ENCODE results near the gene DDX3X. TPM values are rescaled to one million over a fixed set of nuclear protein-coding genes. Genes with fewer than 3 reads are reported as not detected.

DDX3X gene
- total and polyA plus RNA-seq, 9 of the 15 experiments (the other 6 are each of a cell fraction or from before 2014, with no cell fraction given) = 51.3 to 232 (median 138) TPM

DNA sequence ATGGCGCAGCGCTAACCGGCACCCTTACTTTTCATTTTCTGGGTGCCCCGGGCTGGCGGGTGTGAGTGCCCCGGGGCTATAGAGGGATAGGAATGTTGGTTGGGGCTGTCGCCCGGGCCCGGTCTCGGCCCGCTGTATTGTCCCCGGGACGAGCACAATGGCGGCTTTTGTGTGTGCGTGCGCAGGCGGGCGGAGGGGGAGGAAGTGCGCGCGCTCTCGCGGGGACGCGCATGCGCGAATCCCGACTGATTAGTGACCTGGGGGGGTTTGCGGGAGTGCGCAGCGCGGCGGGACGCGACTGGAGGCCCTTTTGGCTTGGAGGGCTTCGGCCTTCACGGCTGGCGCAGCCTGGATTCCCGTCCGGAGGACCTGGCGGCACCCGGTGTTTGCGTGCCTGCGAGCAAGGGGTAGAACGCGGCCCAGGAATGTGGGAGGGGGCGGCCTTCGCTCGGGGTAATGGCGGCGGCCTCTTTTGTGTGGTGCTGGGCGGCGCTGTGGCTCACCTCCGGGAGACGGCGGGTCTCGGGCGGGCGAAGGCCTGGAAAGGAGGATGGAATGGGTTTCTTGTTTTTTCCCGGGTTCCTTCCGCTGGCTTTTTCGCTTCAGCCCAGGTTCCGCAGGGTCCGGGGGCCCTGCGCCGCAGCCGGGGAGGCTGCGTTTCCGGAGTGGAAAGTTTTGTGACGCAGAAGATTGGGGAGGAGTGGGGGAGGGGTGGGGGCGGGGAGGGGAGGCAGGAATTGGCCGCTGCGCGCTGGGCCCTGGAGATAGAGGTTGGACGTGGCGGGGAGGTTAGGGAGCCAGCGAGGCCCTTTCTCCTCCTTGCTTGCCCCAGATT is 618 bp downstream of the DDX3X start (continued):
- TF ChIP-seq POLR3G (IDR thresholded peaks at IDR 0.05; ENCODE audit: extremely low read depth, insufficient read length, insufficient replicate concordance) (no peak), ZNF764 (CRISPR knock-in tag; IDR thresholded peaks at IDR 0.05; ENCODE audit: low read depth) (no peak), POLR2AphosphoS5 (IDR thresholded peaks at IDR 0.05; ENCODE audit: control insufficient read depth, insufficient read depth, low read depth, low read length) (no peak), RNF2 (IDR thresholded peaks at IDR 0.05) (peak; percentile 4; the same call in 1 of the 2 replicates), NFIX (CRISPR knock-in tag; IDR thresholded peaks at IDR 0.05; ENCODE audit: low read depth) (no peak), ZNF696 (CRISPR knock-in tag; conservative IDR thresholded peaks at IDR 0.05) (no peak), CBX3 (IDR thresholded peaks at IDR 0.05; ENCODE audit: borderline replicate concordance in 1 of 2, low read length in 2 of 2) (no peak), POLR2AphosphoS2 (IDR thresholded peaks at IDR 0.05; ENCODE audit: low read length) (no peak), ZNF316 (IDR thresholded peaks at IDR 0.05) (no peak), ZBTB17 (CRISPR knock-in tag; IDR thresholded peaks at IDR 0.05) (no peak), NFIC (IDR thresholded peaks at IDR 0.05) (no peak), RBBP5 (IDR thresholded peaks at IDR 0.05; ENCODE audit: borderline replicate concordance, insufficient read depth, low read length, poor library complexity, severe bottlenecking) (peak; percentile 59), JUN (IDR thresholded peaks at IDR 0.05; ENCODE audit: borderline replicate concordance, low read depth, low read length) (no peak), JUN (CRISPR knock-in tag; IDR thresholded peaks at IDR 0.05; ENCODE audit: borderline replicate concordance) (no peak), CREM (IDR thresholded peaks at IDR 0.05; ENCODE audit: low read depth) (peak; percentile 47), GATA2 (CRISPR knock-in tag; IDR thresholded peaks at IDR 0.05) (no peak), BHLHE40 (IDR thresholded peaks at IDR 0.05; ENCODE audit: low read length) (no peak)
- TF ChIP-seq, protein P1, sequence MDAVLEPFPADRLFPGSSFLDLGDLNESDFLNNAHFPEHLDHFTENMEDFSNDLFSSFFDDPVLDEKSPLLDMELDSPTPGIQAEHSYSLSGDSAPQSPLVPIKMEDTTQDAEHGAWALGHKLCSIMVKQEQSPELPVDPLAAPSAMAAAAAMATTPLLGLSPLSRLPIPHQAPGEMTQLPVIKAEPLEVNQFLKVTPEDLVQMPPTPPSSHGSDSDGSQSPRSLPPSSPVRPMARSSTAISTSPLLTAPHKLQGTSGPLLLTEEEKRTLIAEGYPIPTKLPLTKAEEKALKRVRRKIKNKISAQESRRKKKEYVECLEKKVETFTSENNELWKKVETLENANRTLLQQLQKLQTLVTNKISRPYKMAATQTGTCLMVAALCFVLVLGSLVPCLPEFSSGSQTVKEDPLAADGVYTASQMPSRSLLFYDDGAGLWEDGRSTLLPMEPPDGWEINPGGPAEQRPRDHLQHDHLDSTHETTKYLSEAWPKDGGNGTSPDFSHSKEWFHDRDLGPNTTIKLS (IDR thresholded peaks at IDR 0.05; ENCODE audit: borderline replicate concordance, low read depth) = no peak; the same call in none of the 2 replicates
- TF ChIP-seq, protein P2, sequence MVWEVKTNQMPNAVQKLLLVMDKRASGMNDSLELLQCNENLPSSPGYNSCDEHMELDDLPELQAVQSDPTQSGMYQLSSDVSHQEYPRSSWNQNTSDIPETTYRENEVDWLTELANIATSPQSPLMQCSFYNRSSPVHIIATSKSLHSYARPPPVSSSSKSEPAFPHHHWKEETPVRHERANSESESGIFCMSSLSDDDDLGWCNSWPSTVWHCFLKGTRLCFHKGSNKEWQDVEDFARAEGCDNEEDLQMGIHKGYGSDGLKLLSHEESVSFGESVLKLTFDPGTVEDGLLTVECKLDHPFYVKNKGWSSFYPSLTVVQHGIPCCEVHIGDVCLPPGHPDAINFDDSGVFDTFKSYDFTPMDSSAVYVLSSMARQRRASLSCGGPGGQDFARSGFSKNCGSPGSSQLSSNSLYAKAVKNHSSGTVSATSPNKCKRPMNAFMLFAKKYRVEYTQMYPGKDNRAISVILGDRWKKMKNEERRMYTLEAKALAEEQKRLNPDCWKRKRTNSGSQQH (CRISPR knock-in tag; IDR thresholded peaks at IDR 0.05) = no peak
- TF ChIP-seq, protein P3, sequence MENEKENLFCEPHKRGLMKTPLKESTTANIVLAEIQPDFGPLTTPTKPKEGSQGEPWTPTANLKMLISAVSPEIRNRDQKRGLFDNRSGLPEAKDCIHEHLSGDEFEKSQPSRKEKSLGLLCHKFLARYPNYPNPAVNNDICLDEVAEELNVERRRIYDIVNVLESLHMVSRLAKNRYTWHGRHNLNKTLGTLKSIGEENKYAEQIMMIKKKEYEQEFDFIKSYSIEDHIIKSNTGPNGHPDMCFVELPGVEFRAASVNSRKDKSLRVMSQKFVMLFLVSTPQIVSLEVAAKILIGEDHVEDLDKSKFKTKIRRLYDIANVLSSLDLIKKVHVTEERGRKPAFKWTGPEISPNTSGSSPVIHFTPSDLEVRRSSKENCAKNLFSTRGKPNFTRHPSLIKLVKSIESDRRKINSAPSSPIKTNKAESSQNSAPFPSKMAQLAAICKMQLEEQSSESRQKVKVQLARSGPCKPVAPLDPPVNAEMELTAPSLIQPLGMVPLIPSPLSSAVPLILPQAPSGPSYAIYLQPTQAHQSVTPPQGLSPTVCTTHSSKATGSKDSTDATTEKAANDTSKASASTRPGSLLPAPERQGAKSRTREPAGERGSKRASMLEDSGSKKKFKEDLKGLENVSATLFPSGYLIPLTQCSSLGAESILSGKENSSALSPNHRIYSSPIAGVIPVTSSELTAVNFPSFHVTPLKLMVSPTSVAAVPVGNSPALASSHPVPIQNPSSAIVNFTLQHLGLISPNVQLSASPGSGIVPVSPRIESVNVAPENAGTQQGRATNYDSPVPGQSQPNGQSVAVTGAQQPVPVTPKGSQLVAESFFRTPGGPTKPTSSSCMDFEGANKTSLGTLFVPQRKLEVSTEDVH (IDR thresholded peaks at IDR 0.05; ENCODE audit: low read depth, partially characterized antibody) = no peak
- TF ChIP-seq, protein P4, sequence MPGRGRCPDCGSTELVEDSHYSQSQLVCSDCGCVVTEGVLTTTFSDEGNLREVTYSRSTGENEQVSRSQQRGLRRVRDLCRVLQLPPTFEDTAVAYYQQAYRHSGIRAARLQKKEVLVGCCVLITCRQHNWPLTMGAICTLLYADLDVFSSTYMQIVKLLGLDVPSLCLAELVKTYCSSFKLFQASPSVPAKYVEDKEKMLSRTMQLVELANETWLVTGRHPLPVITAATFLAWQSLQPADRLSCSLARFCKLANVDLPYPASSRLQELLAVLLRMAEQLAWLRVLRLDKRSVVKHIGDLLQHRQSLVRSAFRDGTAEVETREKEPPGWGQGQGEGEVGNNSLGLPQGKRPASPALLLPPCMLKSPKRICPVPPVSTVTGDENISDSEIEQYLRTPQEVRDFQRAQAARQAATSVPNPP (IDR thresholded peaks at IDR 0.05; ENCODE audit: borderline replicate concordance, insufficient read depth, insufficient read length) = no peak
